HG03354 (cell line): Measurements from ENCODE around the gene PCNA.
"Not testable (repeated sequence)": the region's sequence is repeated elsewhere in the genome, so short reads cannot be mapped to it uniquely, and the experiment has no call there.

Source experiments
- ATAC-seq: cut with Tn5 transposase; IDR thresholded peaks from one replicate; pipeline ENCODE4 v1.9.1; 2021; ENCODE audit warnings: mild to moderate bottlenecking; ENCODE audit not compliant: unreplicated experiment, poor library complexity, severe bottlenecking

The PCNA gene

DNA sequence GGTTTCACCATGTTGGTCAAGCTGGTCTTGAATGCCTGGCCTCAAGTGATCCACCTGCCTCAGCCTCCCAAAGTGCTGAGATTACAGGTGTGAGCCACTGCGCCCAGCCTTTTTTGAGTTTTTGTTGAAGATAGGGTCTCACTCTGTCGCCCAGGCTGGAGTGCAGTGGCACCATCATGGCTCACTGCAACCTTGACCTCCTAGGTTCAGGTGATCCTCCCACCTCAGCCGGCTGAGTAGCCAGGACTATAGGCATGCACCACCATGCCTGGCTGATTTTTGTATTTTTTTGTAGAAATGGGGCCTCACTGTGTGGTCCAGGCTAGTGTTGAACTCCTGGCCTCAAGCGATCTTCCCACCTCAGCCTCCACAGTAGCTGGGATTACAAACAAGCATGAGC, 47.8 kb downstream of the PCNA start:
- ATAC-seq = not testable (repeated sequence)

DNA sequence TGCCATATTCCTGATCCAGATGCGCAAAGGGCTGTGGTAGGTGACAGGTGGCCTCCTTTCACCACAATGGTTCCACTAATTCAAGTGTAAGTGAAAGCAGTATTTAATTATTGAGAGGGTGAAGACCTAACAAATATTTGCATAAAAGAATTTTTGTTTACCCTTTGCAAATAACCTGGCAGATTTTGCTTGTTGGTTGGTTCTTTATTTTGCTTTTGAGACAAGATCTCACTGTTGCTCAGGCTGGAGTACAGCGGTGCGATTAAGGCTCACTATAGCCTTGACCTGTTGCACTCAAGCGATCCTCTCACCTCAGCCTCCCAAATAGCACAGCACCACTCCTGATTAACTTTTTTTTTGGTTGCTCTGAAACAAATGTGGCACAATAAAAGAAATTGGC, 49.2 kb downstream of the PCNA start:
- no peak for ATAC-seq

DNA sequence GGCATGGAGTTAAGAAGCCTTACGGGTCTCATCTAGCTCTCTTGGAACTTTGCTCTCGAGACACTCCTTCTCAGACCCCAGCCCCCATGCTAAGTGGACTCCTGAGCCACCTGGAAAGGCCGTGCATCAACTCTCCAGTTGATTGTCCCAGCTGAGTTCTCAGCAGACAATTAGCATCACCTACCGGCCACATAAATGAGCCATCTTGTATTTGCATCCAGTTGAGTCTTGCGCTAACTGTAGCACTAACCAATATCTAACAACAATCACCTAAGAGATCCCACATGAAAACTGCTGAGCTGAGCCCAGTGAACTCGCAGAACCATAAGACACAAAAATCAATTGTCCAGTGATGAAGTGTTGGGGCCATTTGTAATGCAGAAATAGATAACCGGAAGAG, 49.7 kb downstream of the PCNA start:
- ATAC-seq = no peak

DNA sequence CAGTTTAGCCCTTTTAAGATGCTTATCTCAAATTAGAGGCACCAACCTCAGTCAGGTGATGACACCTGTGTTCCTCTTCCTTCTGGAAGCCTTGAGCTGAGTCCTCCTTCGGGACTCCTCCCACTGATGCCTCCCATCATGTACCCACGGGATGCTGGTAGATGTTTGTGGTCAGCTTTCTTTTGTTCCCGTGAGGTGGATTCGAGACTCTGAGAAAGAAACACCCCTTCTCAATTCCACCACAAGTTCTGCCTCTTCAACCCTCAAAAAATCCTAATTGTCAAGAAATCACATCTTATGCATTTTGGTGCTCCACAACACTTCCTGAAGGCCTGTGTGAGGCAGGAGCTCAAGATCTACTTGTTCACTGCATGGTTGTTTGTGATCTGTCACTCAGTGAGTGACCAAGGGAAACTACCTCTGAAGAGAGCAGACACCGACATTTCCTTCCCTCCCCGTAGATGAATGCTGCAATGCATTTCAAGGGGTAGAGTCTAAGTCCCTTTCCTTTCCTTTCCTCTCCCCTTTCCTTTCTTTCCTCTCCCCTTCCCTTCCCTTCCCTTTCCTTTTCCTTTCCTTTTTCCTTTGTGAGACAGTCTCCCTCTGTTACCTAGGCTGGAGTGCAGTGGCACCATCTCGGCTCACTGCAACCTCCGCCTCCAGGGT, 50.5 kb downstream of the PCNA start:
- no peak for ATAC-seq

DNA sequence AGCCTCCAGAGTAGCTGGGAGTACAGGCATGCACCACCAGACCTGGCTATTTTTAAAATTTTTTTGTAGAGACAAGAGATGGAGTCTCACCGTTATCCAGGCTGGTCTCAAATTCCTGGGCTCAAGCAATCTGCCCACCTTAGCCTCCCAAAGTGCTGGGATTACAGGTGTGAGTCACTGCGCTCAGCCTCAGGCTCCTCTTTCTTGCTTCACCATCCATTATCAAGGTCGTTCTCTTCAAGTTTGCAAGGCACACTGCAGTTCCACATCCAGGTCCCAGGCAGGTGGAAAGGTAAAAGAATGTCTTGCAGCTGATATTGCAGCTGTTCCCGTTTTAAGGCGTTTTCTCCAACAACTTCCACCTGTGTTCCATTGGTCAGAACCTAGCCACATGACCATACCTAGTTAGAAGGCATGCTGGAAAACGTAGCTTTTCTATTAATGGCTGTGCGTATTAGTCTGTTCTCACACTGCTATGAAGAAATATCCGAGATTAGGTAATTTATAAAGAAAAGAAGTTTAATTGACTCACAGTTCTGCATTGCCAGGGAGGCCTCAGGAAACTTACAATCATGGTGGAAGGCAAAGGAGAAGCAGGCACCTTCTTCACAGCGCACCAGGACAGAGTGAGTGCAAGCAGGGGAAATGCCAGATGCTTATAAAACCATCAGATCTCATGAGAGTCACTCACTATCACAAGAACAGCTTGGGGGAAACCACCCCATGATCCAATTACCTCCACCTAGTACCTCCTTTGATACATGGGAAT, 51.7 kb downstream of the PCNA start:
- ATAC-seq = no peak

DNA sequence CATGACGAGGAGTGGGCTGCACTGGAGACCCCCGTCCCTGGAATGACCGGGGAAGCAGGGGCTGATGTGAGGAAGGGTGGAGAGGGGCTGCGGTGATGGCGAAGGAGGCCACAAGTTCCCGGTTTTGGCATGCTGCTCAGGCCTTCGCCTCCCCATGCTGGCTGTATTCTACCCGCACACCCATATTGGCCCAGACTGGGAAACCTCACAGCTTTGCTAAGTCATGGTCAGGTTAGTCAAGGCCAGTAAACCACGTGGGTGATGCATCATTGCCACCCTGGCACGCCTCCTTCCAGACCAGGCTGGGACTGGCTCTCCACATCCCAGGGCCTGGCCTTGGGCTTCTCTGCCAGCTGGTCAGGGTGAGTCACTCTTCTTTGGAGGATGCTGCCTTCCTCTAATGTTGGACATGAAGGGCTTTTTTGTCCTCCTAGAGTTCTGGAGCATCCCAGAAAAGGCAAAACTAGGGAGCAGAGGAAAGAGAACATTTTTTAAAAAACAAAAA, 53.8 kb downstream of the PCNA start:
- no peak for ATAC-seq

DNA sequence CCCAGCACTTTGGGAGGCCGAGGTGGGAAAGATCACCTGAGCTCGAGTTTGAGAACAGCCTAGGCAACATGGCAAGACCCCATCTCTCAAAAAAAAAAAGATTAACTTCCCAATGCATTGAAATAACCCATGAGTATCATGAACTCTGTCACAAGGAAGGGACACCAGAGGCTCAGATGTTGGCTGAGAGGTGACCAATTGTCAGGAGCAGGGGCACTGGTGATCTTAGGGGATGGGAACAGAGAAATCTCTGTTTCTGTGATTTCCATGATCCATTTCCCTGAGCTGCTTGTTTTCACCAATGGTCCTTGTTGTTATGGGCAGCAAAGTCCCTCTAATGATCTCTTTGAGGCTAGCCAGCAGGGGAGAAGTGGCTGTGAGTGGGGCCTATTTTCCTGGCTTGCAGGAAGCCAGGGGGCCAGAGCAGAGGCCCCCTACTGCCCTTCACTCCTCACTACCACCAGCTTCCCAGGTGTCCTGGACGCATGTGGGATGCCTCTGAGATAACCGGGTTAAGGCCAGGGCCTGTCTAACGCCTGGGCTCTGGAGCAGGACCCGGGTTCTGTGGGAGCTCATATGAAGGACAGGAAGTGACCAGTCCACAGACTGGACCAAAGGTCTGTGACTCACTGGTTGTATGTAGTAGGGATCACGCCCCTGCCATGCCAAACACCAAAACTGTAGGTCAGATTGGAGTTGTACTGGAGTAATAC, 54.4 kb downstream of the PCNA start:
- ATAC-seq = no peak
